ENCODE data around the gene PDE8A. TPM values are rescaled to one million over a fixed set of nuclear protein-coding genes. Genes with fewer than 3 reads are reported as not detected.

The PDE8A gene
- total and polyA plus RNA-seq, 4 donors = 11.2 to 47.5 (median 16.6) TPM

GRCh38 chr15:84951736-84952135 lies 29.9 kb upstream of the PDE8A start:
- Histone ChIP-seq H3K36me3 (ENCODE audit: control insufficient read depth in 4 of 4, insufficient read depth in 3 of 4, low read depth in 1 of 4, low read length in 3 of 4) (peaks cover 0 to 19% (median 6%) of the 10 kb centered on the region in 4 donors), H3K27me3 (ENCODE audit: control insufficient read depth in 4 of 4, insufficient read depth in 4 of 4, low read length in 3 of 4) (no peaks in the 10 kb centered on the region), H3K9ac (ENCODE audit: low read depth in 1 of 2, low read length in 2 of 2) (no peak overlapping the region), H3K4me3 (ENCODE audit: low read depth in 1 of 3, low read length in 3 of 3) (no peak overlapping the region), H3K9me3 (ENCODE audit: control insufficient read depth in 4 of 4, low read length in 3 of 4) (no peaks in the 10 kb centered on the region), H3K27ac (ENCODE audit: low read depth in 1 of 2, low read length in 2 of 2) (no peak overlapping the region), H3K4me1 (ENCODE audit: control insufficient read depth in 4 of 4, insufficient read depth in 4 of 4, low read length in 3 of 4) (peaks cover 0 to 2% (median 0%) of the 10 kb centered on the region in 4 donors)
- DNase-seq (ENCODE audit: low spot score) = no peak
- TF ChIP-seq MAX (IDR thresholded peaks at IDR 0.05) (no peak), YY1 (IDR thresholded peaks at IDR 0.05) (no peak), RAD21 (IDR thresholded peaks at IDR 0.05) (no peak), ATF3 (IDR thresholded peaks at IDR 0.05) (no peak), FOXA1 (IDR thresholded peaks at IDR 0.05) (no peak), ZBTB33 (IDR thresholded peaks at IDR 0.05) (no peak)
- 91% methylated on average over 5 of the region's 5 CpGs for WGBS

GRCh38 chr15:84953136-84953535 lies 28.5 kb upstream of the PDE8A start:
- peaks cover 0 to 10% (median 5%) of the 10 kb centered on the region in 4 donors for H3K36me3 ChIP-seq (ENCODE audit: control insufficient read depth in 4 of 4, insufficient read depth in 3 of 4, low read depth in 1 of 4, low read length in 3 of 4)
- H3K9me3 ChIP-seq (ENCODE audit: control insufficient read depth in 4 of 4, low read length in 3 of 4) = no peaks in the 10 kb centered on the region
- H3K4me3 ChIP-seq (ENCODE audit: low read depth in 1 of 3, low read length in 3 of 3) = no peak overlapping the region
- TF ChIP-seq GABPA (IDR thresholded peaks at IDR 0.05 in 1 of 2, conservative IDR thresholded peaks at IDR 0.05 in 1 of 2) (no peak), FOXA2 (IDR thresholded peaks at IDR 0.05) (no peak), FOXA1 (IDR thresholded peaks at IDR 0.05) (no peak), YY1 (IDR thresholded peaks at IDR 0.05) (no peak), TAF1 (conservative IDR thresholded peaks at IDR 0.05) (no peak), RAD21 (IDR thresholded peaks at IDR 0.05) (no peak), MAX (IDR thresholded peaks at IDR 0.05) (no peak), NR2F2 (IDR thresholded peaks at IDR 0.05) (no peak), REST (IDR thresholded peaks at IDR 0.05) (no peak), CTCF (IDR thresholded peaks at IDR 0.05; ENCODE audit: low read depth, low read length, missing input control) (no peak), ATF3 (IDR thresholded peaks at IDR 0.05) (no peak), SP1 (IDR thresholded peaks at IDR 0.05) (no peak), ZBTB33 (IDR thresholded peaks at IDR 0.05) (no peak), HNF4A (conservative IDR thresholded peaks at IDR 0.05) (no peak), RXRA (IDR thresholded peaks at IDR 0.05) (no peak), JUND (IDR thresholded peaks at IDR 0.05) (no peak), HNF4G (IDR thresholded peaks at IDR 0.05) (no peak)
- H3K27me3 ChIP-seq (ENCODE audit: control insufficient read depth in 4 of 4, insufficient read depth in 4 of 4, low read length in 3 of 4) = no peaks in the 10 kb centered on the region
- H3K27ac ChIP-seq (ENCODE audit: low read depth in 1 of 2, low read length in 2 of 2) = no peak overlapping the region
- H3K9ac ChIP-seq (ENCODE audit: low read depth in 1 of 2, low read length in 2 of 2) = no peak overlapping the region
- WGBS = 94% methylated on average over 4 of the region's 4 CpGs
- no peak for DNase-seq (ENCODE audit: low spot score)
- peaks cover 0 to 2% (median 0%) of the 10 kb centered on the region in 4 donors for H3K4me1 ChIP-seq (ENCODE audit: control insufficient read depth in 4 of 4, insufficient read depth in 4 of 4, low read length in 3 of 4)
